GM19240 (cell line): ENCODE data around the gene CKAP2.
A peak's percentile ranks its signal among the peaks of the same experiment; 100 is the strongest.
"Not testable (repeated sequence)": the region's sequence is repeated elsewhere in the genome, so short reads cannot be mapped to it uniquely, and the experiment has no call there.

Source experiments
- DNase-seq: peaks from one replicate; pipeline ENCODE4 v3.0.0; 2011; ENCODE audit warnings: low spot score; ENCODE audit not compliant: insufficient read length

Gene CKAP2

GRCh38 chr13:52454820-52455676 is at the start of gene CKAP2:
Gene CKAP2, plus strand, starts transcription at chr13:52455478. Its CDS starts 79 bp downstream, at chr13:52455557.
- DNase-seq: peak; percentile 89

- DNase-seq: peak; percentile 8
Observed at GRCh38 chr13:52405767-52406494, 49.3 kb upstream of the CKAP2 start, which contains the start of gene THSD1. Gene THSD1, minus strand, starts transcription at chr13:52406172. Its CDS starts 3,572 bp downstream, at chr13:52402600.

GRCh38 chr13:52406629-52407028 is 48.6 kb upstream of the CKAP2 start:
- no peak for DNase-seq

GRCh38 chr13:52407436-52407835 is 47.8 kb upstream of the CKAP2 start:
- not testable (repeated sequence) for DNase-seq

GRCh38 chr13:52408071-52408658 is 47.1 kb upstream of the CKAP2 start:
- DNase-seq: not testable (repeated sequence)

GRCh38 chr13:52411629-52412028 is 43.6 kb upstream of the CKAP2 start:
- no peak for DNase-seq

- DNase-seq: no peak
Observed at GRCh38 chr13:52412128-52412527, 43.1 kb upstream of the CKAP2 start.

- DNase-seq: no peak
Observed at GRCh38 chr13:52414051-52414450, 41.2 kb upstream of the CKAP2 start.

GRCh38 chr13:52414963-52415362 is 40.3 kb upstream of the CKAP2 start:
- no peak for DNase-seq

- no peak for DNase-seq
Observed at GRCh38 chr13:52419080-52419479, 36.2 kb upstream of the CKAP2 start.

- no peak for DNase-seq
Observed at GRCh38 chr13:52421216-52421615, 34.1 kb upstream of the CKAP2 start.

GRCh38 chr13:52428295-52428694 is 27.0 kb upstream of the CKAP2 start:
- no peak for DNase-seq

GRCh38 chr13:52432456-52432855 is 22.8 kb upstream of the CKAP2 start:
- no peak for DNase-seq

GRCh38 chr13:52446265-52446664 is 9.0 kb upstream of the CKAP2 start:
- no peak for DNase-seq

GRCh38 chr13:52447354-52447753 is 7.9 kb upstream of the CKAP2 start:
- no peak for DNase-seq

GRCh38 chr13:52447815-52448552 is 7.3 kb upstream of the CKAP2 start:
- DNase-seq: no peak

GRCh38 chr13:52449331-52450011 is 5.8 kb upstream of the CKAP2 start:
- DNase-seq: no peak

- peak; percentile 64 for DNase-seq
Observed at GRCh38 chr13:52450012-52450792, 5.1 kb upstream of the CKAP2 start, which contains the start of gene VPS36. Gene VPS36, minus strand, starts transcription at chr13:52450634. Its CDS starts 40 bp downstream, at chr13:52450594.

- no peak for DNase-seq
Observed at GRCh38 chr13:52450793-52451116, 4.5 kb upstream of the CKAP2 start.
